Raji (cell line): ENCODE results near the gene NRSN1.

Experiments
- POLR2A ChIP-seq: IDR thresholded peaks from 2 replicates; pipeline ENCODE4 v1.6.1; 2011; ENCODE audit warnings: low read depth, low read length, control low read depth; ENCODE audit not compliant: insufficient read depth

Gene NRSN1

DNA sequence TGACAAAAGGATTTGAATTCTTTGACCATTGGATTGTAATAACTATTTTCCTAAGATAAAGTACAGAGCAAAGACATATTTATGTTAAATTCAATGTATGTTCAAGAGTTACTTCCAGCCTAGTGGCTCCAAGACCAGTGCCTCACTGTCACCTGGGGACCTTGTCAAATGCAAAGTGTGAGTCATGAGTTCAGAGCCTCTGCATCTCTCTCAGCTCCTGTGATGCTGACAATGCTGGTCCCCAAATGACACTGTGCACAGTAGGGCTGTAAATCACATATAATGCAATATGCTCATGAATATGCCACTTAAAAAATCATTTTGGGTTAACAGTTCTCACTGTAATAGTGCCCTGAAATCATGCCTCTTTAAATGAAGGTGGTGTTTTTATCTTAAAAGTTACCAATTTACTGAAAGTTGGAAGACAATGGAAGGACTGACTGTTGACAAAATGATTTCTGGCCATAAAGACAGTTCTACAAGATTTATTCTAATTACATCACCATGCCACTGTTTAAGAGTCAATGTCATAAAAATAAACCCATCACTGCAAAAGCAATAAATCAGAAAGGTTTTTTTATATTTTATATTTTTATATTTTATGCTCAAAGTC, 62.1 kb downstream of the NRSN1 start:
- TF ChIP-seq POLR2A, result no peak

DNA sequence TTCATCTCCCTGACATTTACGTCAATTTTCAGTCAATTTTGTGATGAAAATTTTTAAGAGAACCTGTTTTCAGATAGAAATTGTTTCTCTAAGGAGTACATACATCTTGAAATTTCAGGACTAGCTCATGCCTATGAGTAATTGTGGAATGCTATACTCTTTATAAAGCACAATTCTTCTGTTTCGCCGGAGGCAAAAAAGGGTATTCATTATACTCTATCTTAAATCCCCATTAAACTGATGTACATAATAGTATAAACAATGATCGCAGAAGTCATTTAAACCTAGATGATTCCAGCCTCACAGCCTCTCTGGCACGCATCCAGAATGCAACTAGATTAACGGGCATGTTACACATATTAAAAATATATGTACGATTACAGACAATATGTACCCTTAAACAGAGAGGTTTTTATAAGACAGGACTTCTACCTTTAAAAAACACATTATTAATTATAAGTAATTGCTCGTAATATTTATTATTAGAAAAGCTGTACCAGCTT, 62.6 kb downstream of the NRSN1 start:
- TF ChIP-seq POLR2A, result no peak

DNA sequence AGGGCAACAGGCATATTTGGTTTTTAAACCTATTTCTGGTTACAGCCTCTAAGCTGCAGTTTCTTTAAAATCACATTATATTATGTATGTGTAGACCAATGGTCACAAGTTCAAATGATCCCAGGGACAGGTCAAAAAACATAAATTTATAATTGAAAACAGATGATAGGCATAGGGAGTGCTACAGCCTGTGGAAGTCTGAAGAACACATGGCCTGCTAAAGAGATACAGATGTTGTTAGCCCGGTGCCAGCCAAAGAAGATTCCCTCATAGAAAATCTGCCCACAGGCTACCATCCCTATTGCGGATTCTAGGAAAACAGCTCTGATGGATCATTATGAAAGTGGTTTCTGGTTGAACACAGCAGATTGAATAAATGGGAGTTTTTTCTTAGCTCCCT, 65.3 kb downstream of the NRSN1 start:
- no peak for TF ChIP-seq POLR2A

DNA sequence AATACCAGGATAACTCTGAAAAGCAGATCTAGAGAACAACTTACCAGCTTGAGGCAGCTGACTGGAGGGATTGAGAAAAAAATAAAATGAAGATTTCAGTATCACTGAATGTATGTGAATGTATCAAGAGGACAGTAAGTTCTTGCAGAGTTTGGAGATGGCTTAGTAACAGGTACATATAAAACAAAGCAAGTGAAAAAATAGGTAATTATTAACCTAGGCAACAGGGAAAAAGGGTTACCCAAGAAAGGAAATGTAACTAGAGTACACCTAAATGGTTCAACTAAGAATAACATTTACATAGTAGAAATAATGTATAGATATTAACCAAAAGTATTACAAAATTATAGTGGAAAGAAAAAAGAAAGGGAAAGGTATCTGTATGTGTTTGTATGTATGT, 67.3 kb downstream of the NRSN1 start:
- no peak for TF ChIP-seq POLR2A

DNA sequence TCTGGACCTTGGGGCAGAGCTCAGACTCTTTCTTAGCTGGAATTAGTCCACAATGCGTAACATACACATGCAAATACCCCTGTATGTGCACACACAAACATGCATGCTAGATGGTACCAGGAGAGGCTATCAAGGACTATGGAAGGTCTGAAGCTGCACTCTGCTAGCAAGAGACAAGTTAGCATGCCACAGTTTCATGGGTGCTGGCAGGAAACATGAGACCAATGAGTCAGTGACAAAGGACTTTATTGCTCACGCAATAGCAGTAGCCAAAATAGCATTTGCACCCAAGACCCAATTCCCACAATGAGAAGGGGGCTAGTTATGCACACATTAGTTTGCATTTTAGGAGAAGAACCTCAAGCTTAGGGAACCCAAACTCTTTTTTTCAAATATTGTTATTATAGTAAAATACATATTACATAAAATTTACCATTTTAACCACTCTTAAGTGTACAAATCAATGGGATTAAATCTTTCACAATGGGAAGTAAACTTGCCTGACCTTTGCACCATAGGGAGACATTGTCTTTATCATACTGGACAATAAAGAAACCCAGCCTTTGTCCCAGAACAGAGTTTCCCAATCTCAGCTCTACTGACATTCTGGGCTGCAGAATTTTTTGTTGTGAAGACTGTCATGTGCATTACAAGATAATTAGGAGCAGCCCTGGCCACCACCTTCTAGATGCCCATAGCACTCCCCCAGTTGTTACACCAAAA, 69.1 kb downstream of the NRSN1 start:
- no peak for TF ChIP-seq POLR2A

DNA sequence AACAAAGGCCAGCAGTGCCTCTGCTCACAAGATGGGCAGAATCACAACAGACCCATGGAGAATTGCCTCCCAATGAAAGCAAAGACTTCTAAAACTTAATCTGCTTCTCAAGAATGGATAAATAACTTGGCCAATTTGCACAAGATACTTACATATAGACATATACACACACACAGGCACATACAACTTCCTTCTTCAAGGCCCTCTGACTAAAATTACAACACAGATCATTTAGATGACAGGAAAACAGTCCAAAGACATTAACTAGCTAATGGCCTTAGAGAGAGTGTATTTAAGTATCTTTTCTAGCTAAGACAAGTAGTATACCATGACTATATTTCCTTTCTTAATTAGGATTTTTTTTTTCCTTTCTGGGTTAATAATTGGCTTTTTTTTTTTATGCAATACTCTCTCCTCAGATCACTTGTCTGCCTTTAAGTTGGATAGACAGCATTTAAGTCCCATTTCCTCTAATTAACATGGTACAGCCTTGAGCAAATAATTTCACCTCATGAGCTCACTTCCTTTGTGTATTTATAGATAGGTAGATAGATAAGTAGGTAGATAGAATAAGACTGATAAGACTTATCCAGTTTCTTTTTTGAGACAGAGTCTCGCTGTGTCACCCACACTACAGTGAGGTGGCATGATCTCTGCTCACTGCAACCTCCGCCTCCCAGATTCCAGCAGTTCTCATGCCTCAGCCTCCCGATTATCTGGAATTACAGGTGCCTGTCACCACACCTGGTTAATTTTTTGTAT, 70.0 kb downstream of the NRSN1 start:
- no peak for TF ChIP-seq POLR2A
